Transverse colon (tissue), 4 donors: ENCODE results near the gene SPATA2L. TPM values are rescaled to one million over a fixed set of nuclear protein-coding genes. Genes with fewer than 3 reads are reported as not detected.

Experiments used
- DNase-seq: peaks from one replicate; pipeline ENCODE4 v3.0.0-alpha.2; 2019
- H3K27ac ChIP-seq, 4 donors: fragments of 200-600 bp; sonication (generic); 2 replicates each; pipeline ENCODE4 v1.5.1; 2016 to 2018; ENCODE audit warnings: inconsistent platforms in 4 of 4
- H3K27me3 ChIP-seq: fragments of 200-600 bp; sonication (generic); 2 replicates; pipeline ENCODE4 v1.5.1; 2017; ENCODE audit warnings: inconsistent platforms
- H3K36me3 ChIP-seq, 4 donors: fragments of 200-600 bp; sonication (generic); 2 replicates each; pipeline ENCODE4 v1.5.1; 2017 to 2019; ENCODE audit warnings: inconsistent platforms in 4 of 4
- H3K4me1 ChIP-seq, 4 donors: fragments of 200-600 bp; sonication (generic); 2 replicates each; pipeline ENCODE4 v1.5.1; 2017 to 2020; ENCODE audit warnings: inconsistent platforms in 4 of 4
- H3K4me3 ChIP-seq, 4 donors: fragments of 200-600 bp; sonication (generic); 1 replicate in 1 of 4; 2 replicates in 3 of 4; pipeline versions ENCODE4 v1.5.1 to v1.6.1; 2017 to 2019; ENCODE audit warnings: inconsistent platforms in 4 of 4
- H3K9me3 ChIP-seq, 2 donors: fragments of 200-600 bp; sonication (generic); 2 replicates each; pipeline ENCODE4 v1.5.1; 2017 to 2019; ENCODE audit warnings: inconsistent platforms in 2 of 2
- CTCF ChIP-seq, 5 experiments: fragments of 200-600 bp in 3 of 5; fragments of 450-650 bp in 2 of 5; sonication (generic) in 3 of 5; IDR thresholded peaks; 1 replicate in 2 of 5; 2 replicates in 3 of 5; pipeline ENCODE4 v1.5.1; 2016 to 2017; ENCODE audit warnings: antibody characterized with exemption in 5 of 5, inconsistent platforms in 3 of 5, mild to moderate bottlenecking in 2 of 5, moderate library complexity in 1 of 5
- EP300 ChIP-seq: sonication (generic); formaldehyde crosslinking; IDR thresholded peaks from one replicate; pipeline ENCODE4 v1.6.1; 2017; ENCODE audit warnings: antibody characterized with exemption, low read depth
- POLR2A ChIP-seq: fragments of 450-650 bp; IDR thresholded peaks from one replicate; pipeline ENCODE4 v1.6.1; 2016; ENCODE audit warnings: antibody characterized with exemption, mild to moderate bottlenecking, moderate library complexity
- POLR2AphosphoS5 ChIP-seq, 3 donors: sonication (generic); formaldehyde crosslinking; IDR thresholded peaks; one replicate each; pipeline ENCODE4 v1.6.1; 2016; ENCODE audit warnings: antibody characterized with exemption in 3 of 3
- WGBS, 2 donors: methylation state at CpG; one replicate each; pipeline ENCODE4 v1.1.5; 2018; ENCODE audit warnings: low coverage in 1 of 2; 5-methylcytosine and 5-hydroxymethylcytosine counted together
- in situ Hi-C, 4 donors: fragments of 200-750 bp; cut with MboI; loops; one replicate each; pipeline versions ENCODE4 v1.15.0 to v1.15.1; 2017; ENCODE audit warnings: low sequenced_read_pairs in 3 of 4, low pct_ligation_motif_present in 1 of 4, low pct_unique_long_range_greater_than_20kb in 1 of 4
- intact Hi-C: fragments of 100-400 bp; cut with DNase I; formaldehyde crosslinking; loops from one replicate; pipeline ENCODE4 v1.15.1; 2023; ENCODE audit warnings: low total_unique reads
- total RNA-seq, 4 donors: library from RNA; depleted of rRNA; stranded (reverse); fragments of >200 nt; gene quantifications; one replicate each; pipeline ENCODE4 v1.1.0, GENCODE V29; 2016

Gene SPATA2L
- total RNA-seq, 4 donors from 2014 or later: 30.8 to 83.0 (median 60.6) TPM

DNA sequence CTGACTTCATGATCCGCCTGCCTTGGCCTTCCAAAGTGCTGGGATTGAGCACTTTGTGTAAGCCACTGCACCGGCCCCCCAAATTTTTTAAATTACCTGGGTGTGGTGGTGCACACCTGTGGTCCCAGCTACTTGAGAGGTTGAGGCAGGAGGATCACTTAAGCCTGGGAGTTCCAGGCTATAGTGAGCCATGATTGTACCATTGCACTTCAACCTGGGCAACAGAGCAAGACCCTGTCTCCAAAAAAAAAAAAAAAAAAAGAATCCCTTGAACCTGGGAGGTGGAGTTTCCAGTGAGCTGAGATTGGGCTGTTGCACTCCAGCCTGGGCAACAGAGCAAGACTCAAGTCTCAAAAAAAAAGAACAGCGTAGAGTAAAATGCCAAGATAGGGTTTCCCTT lies 35.0 kb upstream of the SPATA2L start:
- Histone ChIP-seq H3K36me3 (peaks cover 0 to 71% (median 35%) of the 10 kb centered on the region in 4 donors), H3K27me3 (no peaks in the 10 kb centered on the region), H3K4me1 (no peaks in the 10 kb centered on the region), H3K27ac (no peak overlapping the region), H3K9me3 (no peaks in the 10 kb centered on the region), H3K4me3 (no peak overlapping the region)
- WGBS, 2 donors: 100% methylated on average over 1 to 3 of the region's 3 CpGs
- TF ChIP-seq POLR2A (no peak), CTCF (IDR thresholded peaks at IDR 0.05) (no peak), EP300 (no peak)
- intact Hi-C loops: no loop called here
- in situ Hi-C loops: no loop called here
- no peak for DNase-seq

GRCh38 chr16:89733792-89734191 lies 32.3 kb upstream of the SPATA2L start:
- no peaks in the 10 kb centered on the region for H3K9me3 ChIP-seq
- peaks cover 0 to 78% (median 38%) of the 10 kb centered on the region in 4 donors for H3K36me3 ChIP-seq
- H3K27me3 ChIP-seq: no peaks in the 10 kb centered on the region
- WGBS, 2 donors: 91% methylated on average over 21 of the region's 21 CpGs; no CpG with 5 or more reads in 1 of the 2 donors
- intact Hi-C loops (no loop called here), in situ Hi-C loops (no loop called here)
- no peaks in the 10 kb centered on the region for H3K4me1 ChIP-seq
- TF ChIP-seq EP300 (no peak), POLR2A (no peak), POLR2AphosphoS5 (IDR thresholded peaks at IDR 0.05) (no peak)
- no peak for DNase-seq
- H3K4me3 ChIP-seq: no peak overlapping the region
- no peak overlapping the region for H3K27ac ChIP-seq

GRCh38 chr16:89733322-89733721 lies 31.8 kb upstream of the SPATA2L start:
- TF ChIP-seq POLR2AphosphoS5 (IDR thresholded peaks at IDR 0.05) (no peak), EP300 (no peak), POLR2A (no peak), CTCF (IDR thresholded peaks at IDR 0.05) (no peak)
- H3K36me3 ChIP-seq: peaks cover 0 to 75% (median 36%) of the 10 kb centered on the region in 4 donors
- H3K4me3 ChIP-seq: no peak overlapping the region
- no peaks in the 10 kb centered on the region for H3K9me3 ChIP-seq
- no peaks in the 10 kb centered on the region for H3K27me3 ChIP-seq
- H3K4me1 ChIP-seq: no peaks in the 10 kb centered on the region
- DNase-seq: no peak
- WGBS, 2 donors: 86 to 88% methylated on average over 11 to 17 of the region's 17 CpGs
- intact Hi-C loops: no loop called here
- no peak overlapping the region for H3K27ac ChIP-seq
- in situ Hi-C loops: no loop called here

- intact Hi-C loops (no loop called here), in situ Hi-C loops (no loop called here)
- TF ChIP-seq POLR2AphosphoS5 (IDR thresholded peaks at IDR 0.05) (no peak), POLR2A (no peak), EP300 (no peak), CTCF (IDR thresholded peaks at IDR 0.05) (no peak)
- no peak overlapping the region for H3K4me3 ChIP-seq
- 90 to 93% methylated on average over 6 to 9 of the region's 9 CpGs for WGBS, 2 donors
- no peaks in the 10 kb centered on the region for H3K27me3 ChIP-seq
- DNase-seq: no peak
- no peaks in the 10 kb centered on the region for H3K9me3 ChIP-seq
- H3K36me3 ChIP-seq: peaks cover 0 to 70% (median 34%) of the 10 kb centered on the region in 4 donors
- H3K27ac ChIP-seq: no peak overlapping the region
- no peaks in the 10 kb centered on the region for H3K4me1 ChIP-seq
Observed at GRCh38 chr16:89732918-89733242, 31.4 kb upstream of the SPATA2L start.
